ENCODE results near the gene CAMTA1.

CAMTA1 gene

DNA sequence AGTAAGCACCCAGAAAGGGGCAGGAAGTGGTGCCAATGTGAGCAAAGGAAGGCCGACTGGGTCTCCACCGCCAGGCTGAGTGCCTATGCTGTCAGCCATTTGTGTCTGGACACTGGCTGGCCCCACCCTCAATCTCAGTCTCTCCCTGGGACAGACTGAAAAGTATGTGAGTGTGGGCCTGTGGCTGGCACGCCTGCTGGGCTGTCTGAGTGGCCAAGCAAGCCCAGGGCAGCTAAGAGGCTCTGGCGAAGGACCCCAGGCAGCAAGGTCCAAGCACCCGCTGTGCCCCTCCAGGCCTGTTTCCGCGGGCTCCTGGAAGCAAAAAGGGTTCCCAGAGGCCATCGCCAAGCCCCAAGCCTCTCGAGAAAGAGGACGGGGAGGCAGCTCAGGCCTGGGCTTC is 892.6 kb downstream of the CAMTA1 start:
- TF ChIP-seq Cebpa-rat (IDR thresholded peaks at IDR 0.05): no peak
- no peaks in the 10 kb centered on the region for H4K20me1 ChIP-seq
- peaks cover 9 to 49% (median 42%) of the 10 kb centered on the region in 10 experiments for H3K4me1 ChIP-seq
- H3K9ac ChIP-seq: no peak overlapping the region
- H3K36me3 ChIP-seq: no peaks in the 10 kb centered on the region
- no peak overlapping the region for H3K27ac ChIP-seq
- peaks cover 0 to 10% (median 0%) of the 10 kb centered on the region in 11 experiments; a peak in 2 of 22 replicates for H3K27me3 ChIP-seq
- H3K9me3 ChIP-seq (replicated peaks in 1 of 11): no peaks in the 10 kb centered on the region
- H3K4me2 ChIP-seq: peak overlapping the region in 6 of 11 experiments; percentile 82 to 98 (median 92); a peak in 6 of 22 replicates
- no peak overlapping the region for H3K4me3 ChIP-seq

DNA sequence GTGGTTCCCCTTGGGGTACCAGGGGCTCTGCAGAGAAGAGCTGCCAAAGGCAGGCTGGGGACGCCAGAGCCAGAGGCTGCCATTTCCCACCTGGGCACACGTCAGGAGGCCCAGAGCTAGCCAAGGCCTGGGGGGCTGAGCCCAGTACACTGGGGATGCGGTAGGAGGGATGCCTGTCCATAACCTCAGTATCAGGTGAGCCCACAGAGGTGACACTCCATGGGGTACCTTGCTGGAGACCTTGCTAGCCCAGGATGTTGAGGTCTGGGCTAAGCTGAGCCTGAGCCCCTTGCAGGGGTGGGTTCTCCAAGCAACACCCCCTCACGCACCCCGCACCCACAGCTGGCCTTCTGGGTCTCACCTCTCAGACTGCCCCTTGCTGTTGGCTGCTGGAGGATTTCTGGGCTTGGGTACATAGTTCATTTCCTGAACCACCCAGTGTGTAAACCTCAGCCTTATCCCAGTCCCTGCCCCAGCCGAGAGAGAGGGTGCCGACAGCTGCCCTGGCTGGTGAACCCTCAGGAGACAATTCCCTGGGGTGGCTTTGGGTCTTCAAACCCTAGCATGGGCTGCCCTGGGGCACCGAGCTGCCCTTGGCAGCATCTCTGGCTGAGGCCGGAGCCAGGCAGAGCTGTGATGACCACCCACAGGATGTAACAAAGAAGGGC is 893.4 kb downstream of the CAMTA1 start:
- Histone ChIP-seq H3K4me3 (no peak overlapping the region; a peak in 1 of 20 replicates), H3K36me3 (no peaks in the 10 kb centered on the region), H3K4me1 (peaks cover 9 to 49% (median 41%) of the 10 kb centered on the region in 10 experiments), H3K9ac (peak overlapping the region in 4 of 11 experiments; percentile 24 to 96 (median 70); a peak in 3 of 22 replicates), H3K9me3 (replicated peaks in 1 of 11) (no peaks in the 10 kb centered on the region), H3K27ac (peak overlapping the region in 1 of 11 experiments; percentile 97; a peak in 1 of 22 replicates), H3K27me3 (peaks cover 0 to 10% (median 0%) of the 10 kb centered on the region in 11 experiments; a peak in 2 of 22 replicates), H3K4me2 (peak overlapping the region; percentile 79 to 98 (median 92); a peak in 21 of 22 replicates), H4K20me1 (no peaks in the 10 kb centered on the region)
- TF ChIP-seq Cebpa-rat (IDR thresholded peaks at IDR 0.05): no peak

DNA sequence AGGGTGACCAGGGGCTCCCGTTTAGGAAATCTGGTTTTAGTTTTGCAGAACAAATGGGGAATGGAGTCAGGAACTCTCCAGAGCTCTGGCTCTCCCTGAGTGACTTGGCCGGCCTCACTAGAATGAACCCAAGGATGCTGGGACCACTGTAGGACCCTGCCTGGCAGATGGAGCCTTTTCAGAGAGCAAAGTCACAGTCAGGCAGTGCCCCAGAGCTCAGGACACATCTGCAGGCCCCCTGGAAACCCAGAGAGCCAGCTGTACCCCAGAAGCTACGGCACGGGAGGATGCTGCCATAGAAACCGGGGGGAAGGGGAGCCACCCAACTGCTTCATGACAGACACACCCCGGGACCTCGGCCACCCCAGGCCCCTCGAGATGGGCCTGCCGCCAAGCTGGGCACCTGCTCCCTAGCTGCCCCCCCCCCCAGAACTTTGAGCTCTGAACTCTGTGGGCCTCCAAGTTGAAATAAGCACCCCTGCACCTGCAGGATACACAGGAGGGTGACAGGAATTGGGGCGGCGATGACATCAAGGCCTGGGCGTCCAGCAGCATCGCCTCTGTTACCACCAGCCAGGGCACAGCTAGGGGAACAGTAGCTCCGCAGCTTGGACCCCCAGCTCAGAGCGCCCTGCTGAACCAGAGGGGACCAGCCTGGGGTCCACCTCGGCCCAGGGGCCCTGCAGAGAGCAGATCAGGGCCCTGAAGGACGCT is 894.1 kb downstream of the CAMTA1 start:
- Histone ChIP-seq H4K20me1 (no peaks in the 10 kb centered on the region), H3K4me1 (peaks cover 9 to 55% (median 47%) of the 10 kb centered on the region in 10 experiments), H3K9ac (peak overlapping the region; percentile 80 to 96 (median 92); a peak in 21 of 22 replicates), H3K4me2 (peak overlapping the region; percentile 79 to 98 (median 92)), H3K4me3 (peak overlapping the region; percentile 64 to 80 (median 70); a peak in 18 of 20 replicates), H3K9me3 (replicated peaks in 1 of 11) (no peaks in the 10 kb centered on the region), H3K27ac (peak overlapping the region in 7 of 11 experiments; percentile 88 to 97 (median 95); a peak in 14 of 22 replicates), H3K27me3 (peaks cover 0 to 10% (median 0%) of the 10 kb centered on the region in 11 experiments; a peak in 2 of 22 replicates), H3K36me3 (no peaks in the 10 kb centered on the region)
- TF ChIP-seq Cebpa-rat (IDR thresholded peaks at IDR 0.05): no peak

- H3K27ac ChIP-seq: peak overlapping the region; percentile 19 to 97 (median 93); a peak in 20 of 22 replicates
- H3K4me1 ChIP-seq: peaks cover 9 to 56% (median 47%) of the 10 kb centered on the region in 10 experiments
- peak overlapping the region; percentile 80 to 96 (median 92) for H3K9ac ChIP-seq
- H3K4me2 ChIP-seq: peak overlapping the region; percentile 79 to 98 (median 92)
- no peaks in the 10 kb centered on the region for H3K36me3 ChIP-seq
- H3K27me3 ChIP-seq: peaks cover 0 to 10% (median 0%) of the 10 kb centered on the region in 11 experiments; a peak in 2 of 22 replicates
- peak overlapping the region; percentile 64 to 80 (median 70) for H3K4me3 ChIP-seq
- H4K20me1 ChIP-seq: no peaks in the 10 kb centered on the region
- H3K9me3 ChIP-seq (replicated peaks in 1 of 11): no peaks in the 10 kb centered on the region
- no peak for TF ChIP-seq Cebpa-rat (IDR thresholded peaks at IDR 0.05)
Measured at GRCh38 chr1:7679873-7680206, 894.6 kb downstream of the CAMTA1 start.

DNA sequence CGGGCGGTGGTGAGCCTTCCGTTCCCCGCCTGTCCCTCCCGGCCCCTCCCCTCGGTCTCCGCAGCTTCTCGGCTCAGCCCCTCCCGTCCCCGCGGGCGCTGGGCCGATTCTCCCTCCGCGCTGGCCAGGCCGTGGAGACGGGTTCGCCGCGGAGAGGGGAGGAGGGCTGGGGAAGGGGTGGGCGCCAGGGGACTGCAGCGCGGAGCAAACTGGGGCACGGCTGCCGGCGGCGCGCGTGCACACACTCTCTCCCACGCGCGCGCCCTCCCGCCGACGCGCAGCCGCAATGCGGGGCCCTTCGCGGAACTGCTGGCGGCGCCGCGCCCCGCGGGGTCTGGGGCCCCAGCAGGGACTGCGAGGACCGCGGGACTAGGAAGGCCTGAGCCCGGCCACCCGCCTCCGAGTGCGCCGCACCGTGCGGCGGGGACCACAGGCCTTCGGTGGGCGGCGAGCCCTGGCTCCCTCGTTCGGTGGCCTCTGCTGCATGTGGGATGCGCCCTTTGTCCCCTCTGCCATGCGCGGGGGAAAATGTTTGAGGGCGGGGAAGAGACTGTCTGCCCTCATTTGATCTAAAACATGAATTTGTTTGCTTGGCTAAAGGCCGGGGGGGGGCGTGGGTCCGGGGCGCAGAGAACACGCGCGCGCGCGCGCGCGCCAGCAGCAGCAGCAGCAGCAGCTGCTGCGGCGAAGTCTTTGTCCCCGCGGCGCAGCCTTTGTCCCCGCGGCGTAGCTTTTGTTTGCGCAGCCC is 895.1 kb downstream of the CAMTA1 start:
- Histone ChIP-seq H3K27me3 (peaks cover 0 to 10% (median 0%) of the 10 kb centered on the region in 11 experiments; a peak in 2 of 22 replicates), H3K4me1 (peaks cover 9 to 56% (median 47%) of the 10 kb centered on the region in 10 experiments), H3K27ac (peak overlapping the region; percentile 49 to 97 (median 93); a peak in 21 of 22 replicates), H3K36me3 (no peaks in the 10 kb centered on the region), H3K4me3 (peak overlapping the region; percentile 64 to 80 (median 70)), H3K9me3 (replicated peaks in 1 of 11) (no peaks in the 10 kb centered on the region), H3K9ac (peak overlapping the region; percentile 80 to 96 (median 92)), H4K20me1 (no peaks in the 10 kb centered on the region), H3K4me2 (peak overlapping the region; percentile 79 to 98 (median 92))
- TF ChIP-seq Cebpa-rat (IDR thresholded peaks at IDR 0.05): no peak

DNA sequence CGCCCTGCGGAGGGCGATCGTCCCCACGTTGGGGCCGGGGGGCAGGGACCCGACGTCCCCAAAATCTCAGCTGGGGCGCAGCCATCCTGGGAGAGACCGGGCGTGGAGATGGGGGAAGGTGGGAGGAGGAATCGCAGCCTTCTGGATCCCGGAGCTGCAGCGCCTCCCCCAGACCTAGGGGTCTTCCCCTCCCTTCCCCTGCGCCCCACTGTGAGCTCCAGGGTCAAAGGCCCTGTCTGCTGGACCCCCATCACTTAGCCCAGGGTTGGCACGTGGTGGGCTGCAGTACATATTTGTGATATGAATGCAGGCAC is 895.7 kb downstream of the CAMTA1 start:
- no peak for TF ChIP-seq Cebpa-rat (IDR thresholded peaks at IDR 0.05)
- H3K4me3 ChIP-seq: peak overlapping the region; percentile 64 to 80 (median 70)
- peaks cover 0 to 10% (median 0%) of the 10 kb centered on the region in 11 experiments; a peak in 2 of 22 replicates for H3K27me3 ChIP-seq
- H3K4me2 ChIP-seq: peak overlapping the region; percentile 79 to 98 (median 92)
- H4K20me1 ChIP-seq: no peaks in the 10 kb centered on the region
- H3K9ac ChIP-seq: peak overlapping the region; percentile 80 to 96 (median 92)
- no peaks in the 10 kb centered on the region for H3K9me3 ChIP-seq (replicated peaks in 1 of 11)
- H3K4me1 ChIP-seq: peaks cover 9 to 61% (median 48%) of the 10 kb centered on the region in 10 experiments
- no peaks in the 10 kb centered on the region for H3K36me3 ChIP-seq
- peak overlapping the region; percentile 49 to 97 (median 93); a peak in 20 of 22 replicates for H3K27ac ChIP-seq

DNA sequence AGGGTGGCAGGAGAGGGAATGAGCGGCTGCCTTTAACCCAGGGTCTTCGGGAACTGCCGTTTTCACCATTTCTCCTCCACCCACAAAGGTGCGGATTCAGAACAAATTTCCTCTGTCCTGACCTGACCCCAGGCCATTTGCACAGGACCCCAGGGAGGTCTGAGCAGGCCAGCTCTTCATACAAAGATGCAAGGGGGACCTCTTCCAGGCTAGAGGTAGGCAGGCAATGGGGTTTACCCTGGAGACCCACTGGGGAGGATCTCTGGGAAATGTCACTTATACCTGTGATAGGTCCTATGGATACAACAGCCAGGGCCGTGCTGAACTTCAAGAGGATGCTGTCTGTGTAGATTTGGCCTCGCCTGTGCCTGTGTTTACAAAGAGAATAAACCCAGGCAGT is 896.1 kb downstream of the CAMTA1 start:
- Histone ChIP-seq H4K20me1 (no peaks in the 10 kb centered on the region), H3K4me2 (peak overlapping the region in 10 of 11 experiments; percentile 82 to 98 (median 92); a peak in 20 of 22 replicates), H3K9ac (peak overlapping the region in 8 of 11 experiments; percentile 86 to 96 (median 94); a peak in 15 of 22 replicates), H3K36me3 (no peaks in the 10 kb centered on the region), H3K27me3 (peaks cover 0 to 10% (median 0%) of the 10 kb centered on the region in 11 experiments; a peak in 2 of 22 replicates), H3K4me3 (peak overlapping the region in 4 of 10 experiments; percentile 70 to 80 (median 72); a peak in 6 of 20 replicates), H3K9me3 (replicated peaks in 1 of 11) (no peaks in the 10 kb centered on the region), H3K27ac (peak overlapping the region in 8 of 11 experiments; percentile 88 to 97 (median 94); a peak in 13 of 22 replicates), H3K4me1 (peaks cover 9 to 66% (median 53%) of the 10 kb centered on the region in 10 experiments)
- no peak for TF ChIP-seq Cebpa-rat (IDR thresholded peaks at IDR 0.05)

DNA sequence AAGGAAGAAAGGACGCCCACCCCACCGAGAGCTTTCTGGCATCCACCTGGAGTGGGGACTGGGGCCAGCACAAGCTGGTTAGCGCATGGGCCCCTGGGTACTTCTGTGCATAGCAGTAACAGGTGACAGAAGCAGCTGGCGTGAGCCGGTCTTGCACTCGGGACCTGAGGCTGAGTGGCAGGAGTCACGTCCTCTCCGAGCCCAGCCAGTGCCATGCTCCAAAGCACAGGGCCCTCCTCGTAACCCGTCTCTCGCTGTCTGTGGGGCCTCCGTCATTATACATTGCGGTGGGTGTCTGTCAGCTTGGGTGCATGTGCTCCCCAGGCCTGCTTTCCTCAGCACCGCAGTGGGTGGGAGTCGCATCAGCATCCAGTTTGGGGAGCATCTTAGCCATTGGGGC is 898.3 kb downstream of the CAMTA1 start:
- TF ChIP-seq Cebpa-rat (IDR thresholded peaks at IDR 0.05): no peak
- Histone ChIP-seq H3K4me1 (peaks cover 9 to 69% (median 57%) of the 10 kb centered on the region in 10 experiments), H3K27me3 (peaks cover 0 to 10% (median 0%) of the 10 kb centered on the region in 11 experiments; a peak in 2 of 22 replicates), H3K27ac (no peak overlapping the region), H3K9ac (no peak overlapping the region), H3K9me3 (replicated peaks in 1 of 11) (no peaks in the 10 kb centered on the region), H3K4me3 (no peak overlapping the region), H4K20me1 (no peaks in the 10 kb centered on the region; a peak in 1 of 22 replicates), H3K4me2 (peak overlapping the region in 8 of 11 experiments; percentile 14 to 72 (median 57); a peak in 16 of 22 replicates), H3K36me3 (no peaks in the 10 kb centered on the region)

Measured in BLaER1 treated with 17β-estradiol and CSF1 and Interleukin-3, amounts not matched to agents 10 nM and 100 nM (cell line).